Measurements from ENCODE around the gene CRTC1. TPM values are rescaled to one million over a fixed set of nuclear protein-coding genes. Genes with fewer than 3 reads are reported as not detected.

The CRTC1 gene
- total and polyA plus RNA-seq, 8 donors: 5.2 to 18.1 (median 7.5) TPM

- no peak for TF ChIP-seq CTCF (IDR thresholded peaks at IDR 0.05)
- no peak overlapping the region for H3K4me3 ChIP-seq
- peaks cover 0 to 14% (median 8%) of the 10 kb centered on the region in 4 donors for H3K27me3 ChIP-seq
Measured at GRCh38 chr19:18784786-18785120, 101.3 kb downstream of the CRTC1 start.

GRCh38 chr19:18785179-18786124 is 102.0 kb downstream of the CRTC1 start:
- Histone ChIP-seq H3K4me1 (no peaks in the 10 kb centered on the region), H3K4me3 (peak overlapping the region in 1 of 4 donors; percentile 29), H3K27me3 (peaks cover 0 to 14% (median 8%) of the 10 kb centered on the region in 4 donors), H3K36me3 (no peaks in the 10 kb centered on the region), H3K27ac (no peak overlapping the region), H3K9me3 (no peaks in the 10 kb centered on the region)
- FAIRE-seq: no peak
- DNase-seq: peak; percentile 62 to 90 (median 84)
- no peak for TF ChIP-seq CTCF (IDR thresholded peaks at IDR 0.05)
- intact Hi-C loops (cut with DNase I): no loop called here
- WGBS, 2 donors: 7 to 11% methylated on average over 59 to 65 of the region's 65 CpGs
- ATAC-seq: peak; percentile 76 to 91 (median 86)

More at GRCh38 chr19:18784786-18785120, 101.3 kb downstream of the CRTC1 start:
- no peak for FAIRE-seq
- 71 to 72% methylated on average over 16 of the region's 16 CpGs for WGBS, 2 donors
- H3K27ac ChIP-seq: no peak overlapping the region
- intact Hi-C loops (cut with DNase I): no loop called here
- no peaks in the 10 kb centered on the region for H3K9me3 ChIP-seq
- peak in 1 of 6 donors; percentile 34 for DNase-seq
- H3K4me1 ChIP-seq: no peaks in the 10 kb centered on the region
- no peak for ATAC-seq
- H3K36me3 ChIP-seq: no peaks in the 10 kb centered on the region

- ATAC-seq: no peak
- no peak for FAIRE-seq
- Histone ChIP-seq H3K9me3 (no peaks in the 10 kb centered on the region), H3K27ac (no peak overlapping the region), H3K4me1 (no peaks in the 10 kb centered on the region), H3K4me3 (no peak overlapping the region), H3K36me3 (no peaks in the 10 kb centered on the region), H3K27me3 (peaks cover 0 to 24% (median 8%) of the 10 kb centered on the region in 4 donors)
- no peak for TF ChIP-seq CTCF (IDR thresholded peaks at IDR 0.05)
- peak in 1 of 6 donors; percentile 69 for DNase-seq
- WGBS, 2 donors: 5 to 6% methylated on average over 58 to 68 of the region's 68 CpGs
- intact Hi-C loops (cut with DNase I): no loop called here
Measured at GRCh38 chr19:18788529-18789421, 105.3 kb downstream of the CRTC1 start.

GRCh38 chr19:18789422-18789869 is 106.0 kb downstream of the CRTC1 start:
- no peak for TF ChIP-seq CTCF (IDR thresholded peaks at IDR 0.05)
- no peak for ATAC-seq
- Histone ChIP-seq H3K27me3 (peaks cover 0 to 24% (median 8%) of the 10 kb centered on the region in 4 donors), H3K9me3 (no peaks in the 10 kb centered on the region), H3K4me3 (peak overlapping the region in 2 of 4 donors; percentile 21 to 35), H3K27ac (no peak overlapping the region), H3K36me3 (no peaks in the 10 kb centered on the region), H3K4me1 (no peaks in the 10 kb centered on the region)
- intact Hi-C loops (cut with DNase I): no loop called here
- peak in 1 of 6 donors; percentile 76 for DNase-seq
- WGBS, 2 donors: 5 to 6% methylated on average over 33 to 38 of the region's 38 CpGs
- no peak for FAIRE-seq

Measured in pancreas (tissue), 10 donors.